OCI-LY7 (cell line): ENCODE measurements around the gene MRPS34. TPM values are rescaled to one million over a fixed set of nuclear protein-coding genes. Genes with fewer than 3 reads are reported as not detected.

Experiments used
- BruUV-seq: library from RNA; stranded (reverse); fragments of 400-500 nt; replicated peaks from 2 replicates; lab custom pipeline; 2021; lab: Mats Ljungman, UMichigan
- CTCF ChIA-PET: fragments of 300-600 bp; sonication (Branson Sonifier 250); formaldehyde crosslinking; loops from one replicate; lab custom pipeline; 2022; ENCODE audit warnings: antibody characterized with exemption; ENCODE audit not compliant: unreplicated experiment; lab: Charles Lee
- POLR2A ChIA-PET: fragments of 300-600 bp; sonication (Branson Sonifier 250); formaldehyde crosslinking; loops from one replicate; lab custom pipeline; 2022; ENCODE audit warnings: antibody characterized with exemption; lab: Charles Lee
- DNase-seq: peaks from one replicate; pipeline ENCODE4 v3.0.0-alpha.2; 2015; ENCODE audit warnings: low spot score
- H2AFZ ChIP-seq: fragments of 200-600 bp; sonication (generic), shearing (Covaris generic); 2 replicates; pipeline ENCODE4 v1.6.1; 2014; ENCODE audit warnings: mild to moderate bottlenecking, antibody characterized with exemption, low read length, moderate library complexity
- H3K27ac ChIP-seq: fragments of 200-600 bp; sonication (generic); 2 replicates; pipeline ENCODE4 v1.5.1; 2014; ENCODE audit warnings: mixed run types, low read depth, mild to moderate bottlenecking, moderate library complexity, low read length, inconsistent platforms; ENCODE audit not compliant: poor library complexity, severe bottlenecking
- H3K36me3 ChIP-seq: fragments of 200-600 bp; sonication (generic); 2 replicates; pipeline ENCODE4 v1.6.1; 2014; ENCODE audit warnings: mild to moderate bottlenecking, antibody characterized with exemption, low read length, moderate library complexity, mixed read lengths; ENCODE audit not compliant: insufficient read depth
- H3K4me1 ChIP-seq: fragments of 200-600 bp; sonication (generic); 2 replicates; pipeline ENCODE4 v1.5.1; 2014; ENCODE audit warnings: mild to moderate bottlenecking, low read length; ENCODE audit not compliant: insufficient read depth, poor library complexity, severe bottlenecking
- H3K4me2 ChIP-seq: fragments of 200-600 bp; sonication (generic); 2 replicates; pipeline ENCODE4 v1.6.1; 2014; ENCODE audit warnings: mild to moderate bottlenecking, low read length
- H3K4me3 ChIP-seq: fragments of 200-600 bp; sonication (generic); 2 replicates; pipeline ENCODE4 v1.5.1; 2014; ENCODE audit warnings: mild to moderate bottlenecking, low read depth, low read length; ENCODE audit not compliant: poor library complexity, severe bottlenecking
- H3K79me2 ChIP-seq: fragments of 200-600 bp; sonication (generic); 2 replicates; pipeline ENCODE4 v1.6.1; 2016; ENCODE audit warnings: low read depth, mild to moderate bottlenecking, low read length, moderate library complexity, mixed read lengths; ENCODE audit not compliant: insufficient read depth
- H3K9me2 ChIP-seq: fragments of 200-600 bp; sonication (generic); 2 replicates; pipeline ENCODE4 v1.6.1; 2016; ENCODE audit warnings: mild to moderate bottlenecking, low read length, mixed read lengths; ENCODE audit not compliant: insufficient read depth
- H3K9me3 ChIP-seq: fragments of 200-600 bp; sonication (generic); 2 replicates; pipeline ENCODE4 v1.6.1; 2014; ENCODE audit warnings: mild to moderate bottlenecking, mixed run types, low read length, mixed read lengths
- H4K20me1 ChIP-seq: fragments of 200-600 bp; sonication (generic); 2 replicates; pipeline ENCODE4 v1.6.1; 2014; ENCODE audit warnings: mild to moderate bottlenecking, antibody characterized with exemption, low read length, moderate library complexity, mixed read lengths; ENCODE audit not compliant: insufficient read depth
- CTCF ChIP-seq: fragments of 200-600 bp; sonication (generic); conservative IDR thresholded peaks from 2 replicates; pipeline ENCODE4 v1.5.1; 2014; ENCODE audit warnings: mild to moderate bottlenecking, antibody characterized with exemption, low read length, moderate library complexity, mixed read lengths
- EZH2phosphoT487 ChIP-seq: fragments of 200-600 bp; sonication (generic); IDR thresholded peaks from 2 replicates; pipeline ENCODE4 v1.6.1; 2018; ENCODE audit warnings: low read depth, borderline replicate concordance, mild to moderate bottlenecking, mixed run types, antibody characterized with exemption, low read length, moderate library complexity, mixed read lengths
- intact Hi-C: fragments of 100-400 bp; cut with micrococcal nuclease; formaldehyde crosslinking; loops from one replicate; pipeline ENCODE4 v1.10.0; 2022; ENCODE audit not compliant: unreplicated experiment
- total RNA-seq, 2 experiments: library from RNA; depleted of rRNA in 1 of 2; stranded (reverse); fragments of >200 nt in 1 of 2; shearing (Covaris generic) in 1 of 2; gene quantifications; 2 replicates each; pipeline ENCODE4 v1.2.3, GENCODE V29; 2014 to 2022

Gene MRPS34
- total RNA-seq, 2 experiments from 2014 or later = 170 to 196 TPM

GRCh38 chr16:1762879-1763520 lies 9.9 kb downstream of the MRPS34 start:
- Histone ChIP-seq H3K9me2 (no peaks in the 10 kb centered on the region), H3K36me3 (peaks cover 44% of the 10 kb centered on the region), H3K79me2 (no peaks in the 10 kb centered on the region), H3K27ac (no peak overlapping the region), H3K4me2 (no peak overlapping the region), H3K4me3 (no peak overlapping the region), H2AFZ (no peak overlapping the region), H4K20me1 (no peaks in the 10 kb centered on the region), H3K4me1 (no peaks in the 10 kb centered on the region), H3K9me3 (no peaks in the 10 kb centered on the region)
- no TSS peak for BruUV-seq
- intact Hi-C loops = no loop called here
- no peak for DNase-seq
- ChIA-PET CTCF (no interaction called here), POLR2A (no interaction called here)
- no peak for TF ChIP-seq CTCF
- no peak for TF ChIP-seq EZH2phosphoT487

GRCh38 chr16:1762196-1762878 lies 10.6 kb downstream of the MRPS34 start:
- no peak for TF ChIP-seq EZH2phosphoT487
- TF ChIP-seq CTCF = no peak
- no peak for DNase-seq
- no TSS peak for BruUV-seq
- H3K27ac ChIP-seq = no peak overlapping the region
- peaks cover 37% of the 10 kb centered on the region for H3K36me3 ChIP-seq
- no peak overlapping the region for H3K4me2 ChIP-seq
- H2AFZ ChIP-seq = no peak overlapping the region
- H3K9me3 ChIP-seq = no peaks in the 10 kb centered on the region
- H4K20me1 ChIP-seq = no peaks in the 10 kb centered on the region
- H3K4me1 ChIP-seq = no peaks in the 10 kb centered on the region
- no peak overlapping the region for H3K4me3 ChIP-seq
- H3K9me2 ChIP-seq = no peaks in the 10 kb centered on the region
- no peaks in the 10 kb centered on the region for H3K79me2 ChIP-seq
- ChIA-PET POLR2A (no interaction called here), CTCF (no interaction called here)
- intact Hi-C loops = no loop called here

GRCh38 chr16:1761751-1762150 lies 11.2 kb downstream of the MRPS34 start:
- no peak overlapping the region for H2AFZ ChIP-seq
- intact Hi-C loops = no loop called here
- H3K27ac ChIP-seq = no peak overlapping the region
- no peaks in the 10 kb centered on the region for H3K4me1 ChIP-seq
- H3K36me3 ChIP-seq = peaks cover 31% of the 10 kb centered on the region
- H3K79me2 ChIP-seq = no peaks in the 10 kb centered on the region
- no peaks in the 10 kb centered on the region for H4K20me1 ChIP-seq
- ChIA-PET CTCF (no interaction called here), POLR2A (no interaction called here)
- H3K9me2 ChIP-seq = no peaks in the 10 kb centered on the region
- H3K4me2 ChIP-seq = no peak overlapping the region
- TF ChIP-seq EZH2phosphoT487 (no peak), CTCF (no peak)
- no TSS peak for BruUV-seq
- H3K9me3 ChIP-seq = no peaks in the 10 kb centered on the region
- H3K4me3 ChIP-seq = no peak overlapping the region
- DNase-seq = no peak
